Trophoblast cell (in vitro differentiated cells and primary cell): ENCODE measurements around the gene SH2B3. TPM values are rescaled to one million over a fixed set of nuclear protein-coding genes. Genes with fewer than 3 reads are reported as not detected.

Source experiments
- DNase-seq, 2 donors: peaks; one replicate each; pipeline ENCODE4 v3.0.0-alpha.2; 2016
- H2AFZ ChIP-seq: 2 replicates; pipeline ENCODE4 v1.6.1; 2013; ENCODE audit warnings: low read length, moderate library complexity, mild to moderate bottlenecking; ENCODE audit not compliant: insufficient read depth, poor library complexity
- H2AK5ac ChIP-seq: 2 replicates; pipeline ENCODE4 v1.6.1; 2013; ENCODE audit warnings: mild to moderate bottlenecking, low read length
- H2BK120ac ChIP-seq: 2 replicates; pipeline ENCODE4 v1.6.1; 2013; ENCODE audit warnings: low read length, mild to moderate bottlenecking, moderate library complexity; ENCODE audit not compliant: insufficient read depth, poor library complexity
- H2BK12ac ChIP-seq: 2 replicates; pipeline ENCODE4 v1.6.1; 2013; ENCODE audit warnings: mild to moderate bottlenecking, low read length, moderate library complexity
- H2BK5ac ChIP-seq: 2 replicates; pipeline ENCODE4 v1.6.1; 2013; ENCODE audit warnings: low read length, low read depth, moderate library complexity, mild to moderate bottlenecking; ENCODE audit not compliant: poor library complexity
- H3K14ac ChIP-seq: 2 replicates; pipeline ENCODE4 v1.6.1; 2013; ENCODE audit warnings: mild to moderate bottlenecking, low read length
- H3K18ac ChIP-seq: 2 replicates; pipeline ENCODE4 v1.6.1; 2013; ENCODE audit warnings: mild to moderate bottlenecking, low read length
- H3K23ac ChIP-seq: 2 replicates; pipeline ENCODE4 v1.6.1; 2013; ENCODE audit warnings: low read length
- H3K27ac ChIP-seq: 2 replicates; pipeline ENCODE4 v1.5.1; 2013; ENCODE audit warnings: low read depth, mild to moderate bottlenecking, inconsistent platforms, low read length, moderate library complexity
- H3K27me3 ChIP-seq: 2 replicates; pipeline ENCODE4 v1.6.1; 2013; ENCODE audit warnings: inconsistent platforms, mild to moderate bottlenecking, low read length, moderate library complexity; ENCODE audit not compliant: insufficient read depth
- H3K36me3 ChIP-seq, 2 experiments: 1 replicate in 1 of 2; 2 replicates in 1 of 2; pipeline ENCODE4 v1.6.1; 2013; ENCODE audit warnings: low read length in 2 of 2, mild to moderate bottlenecking in 2 of 2, moderate library complexity in 1 of 2; ENCODE audit not compliant: insufficient read depth in 2 of 2, control insufficient read depth in 1 of 2
- H3K4ac ChIP-seq: 2 replicates; pipeline ENCODE4 v1.6.1; 2013; ENCODE audit warnings: low read depth, mild to moderate bottlenecking, low read length, moderate library complexity
- H3K4me1 ChIP-seq, 2 experiments: 1 replicate in 1 of 2; 2 replicates in 1 of 2; pipeline ENCODE4 v1.6.1; 2013; ENCODE audit warnings: low read length in 2 of 2, mild to moderate bottlenecking in 2 of 2, moderate library complexity in 1 of 2; ENCODE audit not compliant: insufficient read depth in 2 of 2, control insufficient read depth in 1 of 2
- H3K4me2 ChIP-seq: 2 replicates; pipeline ENCODE4 v1.6.1; 2013; ENCODE audit warnings: inconsistent platforms, mild to moderate bottlenecking, low read length, moderate library complexity
- H3K4me3 ChIP-seq: 2 replicates; pipeline ENCODE4 v1.5.1; 2013; ENCODE audit warnings: mild to moderate bottlenecking, low read depth, low read length, inconsistent platforms
- H3K79me1 ChIP-seq: one replicate; pipeline ENCODE4 v1.6.1; 2013; ENCODE audit warnings: low read length
- H3K79me2 ChIP-seq: 2 replicates; pipeline ENCODE4 v1.6.1; 2013; ENCODE audit warnings: low read length, mild to moderate bottlenecking; ENCODE audit not compliant: control insufficient read depth, insufficient read depth, poor library complexity
- H3K9ac ChIP-seq: 2 replicates; pipeline ENCODE4 v1.6.1; 2013; ENCODE audit warnings: mild to moderate bottlenecking, low read length
- H3K9me3 ChIP-seq: 2 replicates; pipeline ENCODE4 v1.6.1; 2013; ENCODE audit warnings: low read depth, mild to moderate bottlenecking, control low read depth, inconsistent platforms, low read length; ENCODE audit not compliant: insufficient read depth
- H4K12ac ChIP-seq: 2 replicates; pipeline ENCODE4 v1.6.1; 2013; ENCODE audit warnings: low read depth, mild to moderate bottlenecking, low read length, moderate library complexity
- H4K8ac ChIP-seq: 2 replicates; pipeline ENCODE4 v1.6.1; 2013; ENCODE audit warnings: low read depth, mild to moderate bottlenecking, low read length, moderate library complexity
- H4K91ac ChIP-seq: one replicate; pipeline ENCODE4 v1.6.1; 2013; ENCODE audit warnings: low read depth, mild to moderate bottlenecking, low read length, moderate library complexity
- WGBS: extraction: QIAGEN DNeasy Blood & Tissue Kit; methylation state at CpG from one replicate; pipeline ENCODE4 v1.1.7; 2013; ENCODE audit warnings: missing lambda C conversion rate; ENCODE audit not compliant: insufficient read length, insufficient coverage; ENCODE audit errors: extremely low coverage; 5-methylcytosine and 5-hydroxymethylcytosine counted together
- polyA plus RNA-seq: library from polyadenylated mRNA; stranded (reverse); fragments of 200-250 nt; gene quantifications from 2 replicates; pipeline ENCODE4 v1.2.3, GENCODE V29; 2013

The SH2B3 gene
- 5.1 and 5.4 TPM in 2 replicates for polyA plus RNA-seq

DNA sequence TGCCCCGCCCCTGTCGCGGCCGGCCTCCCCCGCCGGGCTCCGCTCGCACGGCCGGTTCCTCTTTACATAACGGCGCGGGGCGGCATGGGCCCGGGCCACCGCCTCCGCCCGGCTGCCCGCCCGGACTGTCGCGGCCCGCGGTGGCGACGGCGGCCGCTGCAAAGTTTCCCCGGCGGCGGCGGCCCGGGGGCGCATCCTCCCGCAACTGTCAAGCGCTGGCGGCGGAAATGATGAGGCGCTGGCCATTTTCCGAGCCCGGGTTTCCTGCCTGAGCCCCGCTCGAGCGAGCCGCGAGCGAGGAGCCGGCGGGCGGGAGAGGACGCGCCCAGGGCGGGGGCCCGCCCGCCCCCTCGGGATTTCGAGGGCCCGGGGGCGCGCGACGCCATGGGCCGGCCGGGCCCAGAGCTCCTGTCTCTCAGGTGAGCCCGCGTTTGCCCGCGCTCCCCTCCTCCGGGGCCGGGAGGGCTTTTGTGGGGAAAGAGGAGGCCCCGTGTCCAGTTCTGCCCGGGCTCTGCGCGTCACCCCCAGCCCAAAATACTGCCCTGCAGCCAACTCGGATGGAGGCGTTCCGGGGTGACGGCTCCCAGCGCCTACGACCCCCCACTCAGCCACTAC, at the start of gene SH2B3:
Gene SH2B3 (plus strand): TSS at position 65 of the 615 bp plus-strand sequence. CDS start 12,223 bp downstream, outside the sequence.
- Histone ChIP-seq H4K12ac (peak within 1 kb of the TSS; percentile 17), H3K4me1 (peaks cover 18 to 34% of the 10 kb centered on the region in 2 experiments)
- no CpG with 5 or more reads among the region's 80 CpGs for whole genome bisulfite sequencing

DNA sequence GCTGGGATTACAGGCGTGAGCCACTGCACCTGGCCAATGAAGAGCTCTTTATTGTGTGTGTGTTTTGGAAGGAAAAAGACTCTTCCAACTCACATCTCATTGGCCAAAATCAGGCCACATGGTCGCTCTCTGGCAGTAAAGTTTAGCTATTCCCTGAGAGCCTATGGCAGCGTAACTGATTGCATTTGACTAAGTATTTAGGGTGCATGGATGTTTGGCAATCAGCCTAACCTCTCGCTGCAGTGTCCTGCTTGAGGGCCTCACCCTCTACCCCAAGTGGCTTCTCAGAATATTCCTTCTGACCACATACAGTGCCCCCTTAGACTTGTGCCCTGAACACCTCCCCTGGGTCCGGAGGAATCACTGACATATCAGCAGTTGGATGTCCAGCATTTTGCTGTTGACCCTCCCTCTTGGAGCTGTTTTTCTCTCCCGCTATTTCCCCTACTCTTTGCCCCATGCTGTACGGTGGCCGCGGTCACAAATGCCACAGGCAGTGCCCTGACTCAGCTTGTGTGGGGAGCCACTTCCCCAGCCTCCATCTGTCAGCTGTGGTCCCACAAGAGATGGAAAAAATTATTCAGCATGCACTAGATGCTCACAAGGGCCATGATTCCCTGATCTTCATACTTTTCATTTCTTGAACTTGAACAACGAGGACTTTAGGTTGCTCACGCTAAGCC, 46.4 kb upstream of the SH2B3 start:
- WGBS, result no CpG with 5 or more reads among the region's 11 CpGs
- no peak overlapping the region for H3K4me3 ChIP-seq
- DNase-seq, result peak in 1 of 2 donors; percentile 13

More for the DNA sequence above, at the start of gene SH2B3:
- H4K91ac ChIP-seq, result peak within 1 kb of the TSS; percentile 81
- H3K9me3 ChIP-seq, result peaks cover 2% of the 10 kb centered on the region
- peak within 1 kb of the TSS; percentile 35 for H3K4ac ChIP-seq
- H3K79me2 ChIP-seq, result peaks cover 6% of the 10 kb centered on the region
- no peaks in the 10 kb centered on the region for H3K27me3 ChIP-seq
- H4K8ac ChIP-seq, result peak within 1 kb of the TSS; percentile 49
- H3K36me3 ChIP-seq, result no peaks in the 10 kb centered on the region
- H3K4me3 ChIP-seq, result peak within 1 kb of the TSS; percentile 74
- H2AK5ac ChIP-seq, result peak within 1 kb of the TSS; percentile 2
- H3K23ac ChIP-seq, result no peak within 1 kb of the TSS
- peak within 1 kb of the TSS; percentile 63 for H3K9ac ChIP-seq
- H3K14ac ChIP-seq, result peak within 1 kb of the TSS; percentile 15
- H3K27ac ChIP-seq, result no peak within 1 kb of the TSS
- peak within 1 kb of the TSS; percentile 20 for H2AFZ ChIP-seq
- peak within 1 kb of the TSS; percentile 20 for H3K18ac ChIP-seq
- no peak within 1 kb of the TSS for H2BK5ac ChIP-seq
- peak within 1 kb of the TSS; percentile 37 for H2BK12ac ChIP-seq
- peak within 1 kb of the TSS; percentile 13 for H2BK120ac ChIP-seq
- peaks cover 5% of the 10 kb centered on the region for H3K79me1 ChIP-seq
- peak within 1 kb of the TSS; percentile 87 for H3K4me2 ChIP-seq
- no peak for DNase-seq

DNA sequence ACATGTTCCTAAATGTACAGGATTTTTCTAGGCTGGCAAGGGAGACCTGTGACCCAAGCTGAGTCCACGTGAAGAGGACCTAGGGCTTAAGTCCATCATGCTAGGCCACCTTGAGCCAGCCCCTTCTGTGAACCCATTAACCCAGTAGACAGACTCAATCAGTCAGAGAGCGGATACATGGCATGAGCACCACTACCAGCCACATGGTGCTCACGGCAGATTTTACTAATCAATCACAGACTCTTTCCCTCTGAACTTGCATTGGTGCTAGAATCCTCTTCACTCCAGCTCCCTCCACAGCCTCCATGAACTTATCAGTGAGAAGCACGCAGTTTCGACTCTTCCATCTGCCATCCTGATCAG, 45.8 kb upstream of the SH2B3 start:
- Histone ChIP-seq H3K27me3 (no peaks in the 10 kb centered on the region), H3K4me1 (peaks cover 24 to 28% of the 10 kb centered on the region in 2 experiments), H3K23ac (no peak overlapping the region), H3K27ac (no peak overlapping the region), H3K4me3 (no peak overlapping the region), H2BK120ac (no peak overlapping the region), H2BK12ac (no peak overlapping the region), H3K9ac (no peak overlapping the region), H3K4ac (no peak overlapping the region), H3K4me2 (no peak overlapping the region), H3K14ac (no peak overlapping the region), H3K18ac (no peak overlapping the region), H3K9me3 (peaks cover 1% of the 10 kb centered on the region), H3K36me3 (peaks cover 10 to 14% of the 10 kb centered on the region in 2 experiments), H4K12ac (no peak overlapping the region), H3K79me2 (peaks cover 3% of the 10 kb centered on the region), H2AK5ac (no peak overlapping the region), H3K79me1 (peaks cover 9% of the 10 kb centered on the region), H4K8ac (no peak overlapping the region), H4K91ac (no peak overlapping the region), H2BK5ac (no peak overlapping the region), H2AFZ (no peak overlapping the region)
- no CpG with 5 or more reads among the region's 5 CpGs for WGBS
- no peak for DNase-seq

More for the DNA sequence above, 46.4 kb upstream of the SH2B3 start:
- peaks cover 9% of the 10 kb centered on the region for H3K79me1 ChIP-seq
- H3K4ac ChIP-seq, result no peak overlapping the region
- peaks cover 24 to 28% of the 10 kb centered on the region in 2 experiments for H3K4me1 ChIP-seq
- no peak overlapping the region for H4K91ac ChIP-seq
- H4K12ac ChIP-seq, result no peak overlapping the region
- H3K27me3 ChIP-seq, result no peaks in the 10 kb centered on the region
- no peak overlapping the region for H4K8ac ChIP-seq
- no peak overlapping the region for H3K18ac ChIP-seq
- no peak overlapping the region for H3K9ac ChIP-seq
- peaks cover 10 to 12% of the 10 kb centered on the region in 2 experiments for H3K36me3 ChIP-seq
- no peak overlapping the region for H3K4me2 ChIP-seq
- H3K14ac ChIP-seq, result no peak overlapping the region
- H2BK12ac ChIP-seq, result no peak overlapping the region
- H3K23ac ChIP-seq, result no peak overlapping the region
- no peak overlapping the region for H2AFZ ChIP-seq
- no peak overlapping the region for H3K27ac ChIP-seq
- peaks cover 1% of the 10 kb centered on the region for H3K9me3 ChIP-seq
- no peak overlapping the region for H2BK120ac ChIP-seq
- H2BK5ac ChIP-seq, result no peak overlapping the region
- peaks cover 3% of the 10 kb centered on the region for H3K79me2 ChIP-seq
- no peak overlapping the region for H2AK5ac ChIP-seq

DNA sequence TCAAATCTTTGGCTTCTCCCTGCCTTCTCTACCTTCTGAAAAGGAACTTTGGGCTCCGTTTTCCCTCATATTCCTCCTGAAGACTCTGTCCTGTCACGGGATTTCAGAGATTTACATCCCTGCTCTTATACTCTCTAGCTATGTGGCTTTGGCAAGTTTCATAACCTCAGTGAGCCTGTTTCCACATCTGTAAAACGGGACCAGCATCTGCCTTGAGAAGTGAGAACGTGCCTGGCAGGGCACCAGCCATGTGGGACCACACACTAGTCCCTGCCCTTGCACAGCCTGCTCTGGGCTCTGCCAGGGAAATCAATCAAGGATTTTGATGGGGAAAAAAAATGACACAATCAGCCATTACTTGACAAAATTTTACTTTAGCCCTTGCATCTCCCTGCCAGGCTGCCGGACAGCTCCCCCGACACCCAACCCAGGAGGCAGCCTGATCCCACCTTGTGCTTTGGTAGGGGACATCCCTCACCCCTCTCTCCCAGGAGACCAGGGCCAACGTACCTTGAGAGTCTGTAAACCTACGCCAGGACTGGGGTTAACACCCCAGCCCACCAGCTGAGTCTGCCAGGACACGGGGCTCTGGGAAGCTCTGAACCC, 45.3 kb upstream of the SH2B3 start:
- Histone ChIP-seq H4K12ac (no peak overlapping the region), H3K4me3 (no peak overlapping the region), H3K14ac (no peak overlapping the region), H3K4ac (no peak overlapping the region), H3K4me2 (no peak overlapping the region), H3K27ac (no peak overlapping the region), H3K23ac (no peak overlapping the region), H4K91ac (no peak overlapping the region), H3K18ac (no peak overlapping the region), H3K36me3 (peaks cover 10 to 18% of the 10 kb centered on the region in 2 experiments), H2AK5ac (no peak overlapping the region), H3K9ac (no peak overlapping the region), H3K27me3 (no peaks in the 10 kb centered on the region), H2BK12ac (no peak overlapping the region), H3K79me2 (peaks cover 3% of the 10 kb centered on the region), H3K9me3 (peaks cover 1% of the 10 kb centered on the region), H2BK5ac (no peak overlapping the region), H2BK120ac (no peak overlapping the region), H4K8ac (no peak overlapping the region), H2AFZ (no peak overlapping the region), H3K4me1 (peaks cover 24 to 28% of the 10 kb centered on the region in 2 experiments), H3K79me1 (peaks cover 9% of the 10 kb centered on the region)
- WGBS, result no CpG with 5 or more reads among the region's 9 CpGs
- DNase-seq, result peak; percentile 61 to 83
